ENCODE measurements around the gene ANXA1.

Gene ANXA1

DNA sequence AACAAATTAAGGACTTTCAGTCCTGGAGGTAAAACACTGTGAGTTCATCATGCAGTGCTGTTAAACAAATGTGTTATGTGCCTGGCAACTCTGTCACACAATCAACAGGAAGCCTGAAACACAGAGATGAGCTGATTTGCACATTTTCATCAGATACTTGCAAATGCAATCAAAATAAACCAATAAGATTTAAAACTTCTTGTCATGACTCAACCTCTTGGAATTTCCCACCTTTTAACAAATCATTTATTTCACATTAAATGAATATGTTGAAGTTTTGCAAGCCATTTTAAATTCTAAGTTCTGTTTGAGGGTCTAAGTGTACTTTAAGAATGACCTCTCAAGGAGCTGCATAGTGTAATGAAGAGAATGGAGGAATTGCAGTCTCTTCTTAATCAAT is 64.4 kb downstream of the ANXA1 start:
- DNase-seq, result no peak
